NB4 (cell line): Measurements from ENCODE around the gene PLCB4.

Source experiments
- DNase-seq: peaks from one replicate; pipeline ENCODE4 v3.0.0; 2010; ENCODE audit warnings: low read depth
- H3K4me3 ChIP-seq: one replicate; pipeline ENCODE4 v1.5.1; 2011; ENCODE audit warnings: mild to moderate bottlenecking, low read depth, low read length, moderate library complexity
- CTCF ChIP-seq: IDR thresholded peaks from one replicate; pipeline ENCODE4 v1.5.1; 2012; ENCODE audit warnings: low read depth, low read length
- MAX ChIP-seq: IDR thresholded peaks from 2 replicates; pipeline ENCODE4 v1.6.1; 2011; ENCODE audit warnings: low read depth, low read length
- MYC ChIP-seq: IDR thresholded peaks from 2 replicates; pipeline ENCODE4 v1.6.1; 2011; ENCODE audit warnings: low read depth, low read length
- POLR2A ChIP-seq: IDR thresholded peaks from 2 replicates; pipeline ENCODE4 v1.6.1; 2011; ENCODE audit warnings: mild to moderate bottlenecking; ENCODE audit not compliant: insufficient read length; ENCODE audit errors: extremely low read depth

Gene PLCB4

GRCh38 chr20:9269280-9269971, 200.5 kb downstream of the PLCB4 start:
- DNase-seq = no peak
- TF ChIP-seq MAX (no peak), CTCF (no peak), POLR2A (no peak), MYC (no peak)
- no peak overlapping the region for H3K4me3 ChIP-seq

- DNase-seq = no peak
- H3K4me3 ChIP-seq = no peak overlapping the region
- TF ChIP-seq CTCF = no peak
These were observed 201.9 kb downstream of the PLCB4 start for GRCh38 chr20:9270831-9271230.

GRCh38 chr20:9276966-9277468, 208.1 kb downstream of the PLCB4 start:
- no peak for TF ChIP-seq CTCF
- TF ChIP-seq MYC = no peak
- no peak for TF ChIP-seq MAX
- TF ChIP-seq POLR2A = no peak
- no peak overlapping the region for H3K4me3 ChIP-seq
- no peak for DNase-seq

- H3K4me3 ChIP-seq = no peak overlapping the region
- DNase-seq = no peak
- no peak for TF ChIP-seq CTCF
- no peak for TF ChIP-seq MAX
- no peak for TF ChIP-seq MYC
- TF ChIP-seq POLR2A = no peak
These were observed 211.1 kb downstream of the PLCB4 start for GRCh38 chr20:9279918-9280401.

- DNase-seq = no peak
- H3K4me3 ChIP-seq = no peak overlapping the region
- TF ChIP-seq MYC (no peak), CTCF (no peak), POLR2A (no peak), MAX (no peak)
These were observed 211.8 kb downstream of the PLCB4 start for GRCh38 chr20:9280666-9281065.
